Body of pancreas (tissue), 4 donors: ENCODE measurements around the gene TMEM52. TPM values are rescaled to one million over a fixed set of nuclear protein-coding genes. Genes with fewer than 3 reads are reported as not detected.

ENCODE experiments used
- ATAC-seq: fragments of 150-250 bp; one replicate; pipeline ENCODE4 v1.9.1; 2016
- DNase-seq, 4 donors: peaks; one replicate each; pipeline ENCODE4 v3.0.0-alpha.2; 2019
- H3K27ac ChIP-seq, 4 donors: fragments of 200-600 bp; sonication (generic); 1 replicate in 3 of 4; 2 replicates in 1 of 4; pipeline versions ENCODE4 v1.5.1 to v1.6.1; 2016 to 2019; ENCODE audit warnings: mild to moderate bottlenecking in 1 of 4, mixed read lengths in 1 of 4, moderate library complexity in 1 of 4
- H3K27me3 ChIP-seq, 2 donors: fragments of 200-600 bp; sonication (generic); one replicate each; pipeline ENCODE4 v1.6.0; 2016; ENCODE audit warnings: mild to moderate bottlenecking in 1 of 2
- H3K36me3 ChIP-seq, 2 donors: fragments of 200-600 bp; sonication (generic); replicated peaks in 1 of 2; 2 replicates each; pipeline ENCODE4 v1.5.1; 2016; ENCODE audit warnings: low read depth in 2 of 2; ENCODE audit not compliant: insufficient read depth in 1 of 2
- H3K4me1 ChIP-seq: fragments of 200-600 bp; sonication (generic); one replicate; pipeline ENCODE4 v1.6.0; 2016
- H3K4me3 ChIP-seq, 2 donors: fragments of 200-600 bp; sonication (generic); 1 replicate in 1 of 2; 2 replicates in 1 of 2; pipeline ENCODE4 v1.5.1; 2016 to 2019
- H3K9me3 ChIP-seq, 3 donors: fragments of 200-600 bp; sonication (generic); 1 replicate in 2 of 3; 2 replicates in 1 of 3; pipeline ENCODE4 v1.5.1; 2016
- POLR2A ChIP-seq, 3 donors: fragments of 450-650 bp; IDR thresholded peaks; one replicate each; pipeline ENCODE4 v1.6.1; 2016; ENCODE audit warnings: antibody characterized with exemption in 3 of 3, mild to moderate bottlenecking in 2 of 3
- WGBS, 2 donors: methylation state at CpG; one replicate each; pipeline ENCODE4 v1.1.5; 2017; 5-methylcytosine and 5-hydroxymethylcytosine counted together
- intact Hi-C: fragments of 100-400 bp; cut with DNase I; formaldehyde crosslinking; loops from one replicate; pipeline ENCODE4 v1.15.1; 2023
- total RNA-seq, 2 donors: library from RNA; depleted of rRNA; stranded (reverse); fragments of >200 nt; gene quantifications; one replicate each; pipeline ENCODE4 v1.1.0, GENCODE V29; 2016
- TF ChIP-seq, protein P1 (sequence below), 7 experiments: fragments of 450-650 bp in 4 of 7; fragments of 200-600 bp in 3 of 7; sonication (generic) in 3 of 7; IDR thresholded peaks; one replicate each; pipeline ENCODE4 v1.5.1; 2016 to 2019; ENCODE audit warnings: antibody characterized with exemption in 7 of 7

Gene TMEM52
- total RNA-seq, 2 donors from 2014 or later = 65.6 to 107 TPM

DNA sequence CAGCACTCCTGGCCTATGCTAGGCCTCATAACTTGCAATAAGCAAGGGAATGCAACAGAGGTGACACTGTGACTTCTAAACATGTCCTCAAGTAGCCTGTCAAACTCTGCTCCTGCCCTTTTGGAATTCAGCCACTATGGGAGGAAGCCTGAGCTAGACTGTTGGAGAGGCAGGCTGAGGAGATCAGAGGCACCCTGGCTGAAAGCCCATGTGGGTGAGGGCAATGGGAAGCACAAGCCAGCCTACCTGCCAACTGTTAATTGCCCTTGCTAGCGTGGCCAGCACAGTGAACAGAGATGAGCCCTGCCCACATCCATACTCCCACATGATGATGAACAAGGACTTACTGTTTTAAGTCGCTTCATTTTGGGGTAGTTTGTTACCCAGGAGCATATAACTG lies 45.9 kb downstream of the TMEM52 start:
- Histone ChIP-seq H3K27me3 (no peaks in the 10 kb centered on the region), H3K4me3 (no peak overlapping the region), H3K27ac (no peak overlapping the region), H3K9me3 (no peaks in the 10 kb centered on the region), H3K4me1 (peaks cover 32% of the 10 kb centered on the region), H3K36me3 (no peaks in the 10 kb centered on the region)
- ATAC-seq (peak; percentile 21), DNase-seq (peak in 3 of 4 donors; percentile 30 to 55 (median 48))
- 73% methylated on average over 2 of the region's 2 CpGs; no CpG with 5 or more reads in 1 of the 2 donors for WGBS, 2 donors
- intact Hi-C loops = no loop called here
- TF ChIP-seq, protein P1, sequence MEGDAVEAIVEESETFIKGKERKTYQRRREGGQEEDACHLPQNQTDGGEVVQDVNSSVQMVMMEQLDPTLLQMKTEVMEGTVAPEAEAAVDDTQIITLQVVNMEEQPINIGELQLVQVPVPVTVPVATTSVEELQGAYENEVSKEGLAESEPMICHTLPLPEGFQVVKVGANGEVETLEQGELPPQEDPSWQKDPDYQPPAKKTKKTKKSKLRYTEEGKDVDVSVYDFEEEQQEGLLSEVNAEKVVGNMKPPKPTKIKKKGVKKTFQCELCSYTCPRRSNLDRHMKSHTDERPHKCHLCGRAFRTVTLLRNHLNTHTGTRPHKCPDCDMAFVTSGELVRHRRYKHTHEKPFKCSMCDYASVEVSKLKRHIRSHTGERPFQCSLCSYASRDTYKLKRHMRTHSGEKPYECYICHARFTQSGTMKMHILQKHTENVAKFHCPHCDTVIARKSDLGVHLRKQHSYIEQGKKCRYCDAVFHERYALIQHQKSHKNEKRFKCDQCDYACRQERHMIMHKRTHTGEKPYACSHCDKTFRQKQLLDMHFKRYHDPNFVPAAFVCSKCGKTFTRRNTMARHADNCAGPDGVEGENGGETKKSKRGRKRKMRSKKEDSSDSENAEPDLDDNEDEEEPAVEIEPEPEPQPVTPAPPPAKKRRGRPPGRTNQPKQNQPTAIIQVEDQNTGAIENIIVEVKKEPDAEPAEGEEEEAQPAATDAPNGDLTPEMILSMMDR (IDR thresholded peaks at IDR 0.05) = no peak
- TF ChIP-seq POLR2A (IDR thresholded peaks at IDR 0.05) = no peak

DNA sequence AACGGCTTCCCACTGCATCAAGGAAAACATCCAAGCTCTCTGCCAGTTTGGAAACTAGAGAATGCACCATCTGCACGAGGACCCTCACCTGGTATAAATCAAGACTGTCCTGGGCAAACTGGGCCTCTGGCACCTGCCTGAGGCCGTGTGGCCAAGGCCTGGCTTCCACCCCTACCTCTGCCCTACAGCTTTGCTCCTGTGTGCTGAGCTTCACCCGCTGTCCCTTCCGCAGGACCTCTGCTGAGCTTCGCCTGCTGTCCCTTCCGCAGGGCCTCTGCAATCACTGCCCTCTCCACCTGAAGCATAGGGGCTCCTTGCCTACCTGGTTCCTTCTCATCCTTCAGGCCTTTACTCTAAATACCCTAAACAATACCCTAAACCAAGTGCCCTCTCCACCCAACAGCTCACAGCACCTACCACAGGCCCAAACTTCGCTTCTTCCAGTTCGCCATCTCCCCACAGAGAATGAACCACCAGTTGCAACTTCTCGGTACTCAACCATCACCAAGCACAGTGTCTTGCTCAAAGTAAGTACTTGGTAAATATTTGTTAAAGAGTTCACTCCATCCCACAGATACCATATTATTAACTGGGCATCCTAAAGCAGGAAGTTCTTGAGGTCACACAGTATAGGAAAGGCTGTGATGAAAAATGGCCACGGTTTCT lies 46.6 kb downstream of the TMEM52 start:
- 85 to 88% methylated on average over 10 to 11 of the region's 11 CpGs for WGBS, 2 donors
- Histone ChIP-seq H3K27ac (no peak overlapping the region), H3K36me3 (no peaks in the 10 kb centered on the region), H3K4me1 (peaks cover 32% of the 10 kb centered on the region), H3K9me3 (no peaks in the 10 kb centered on the region), H3K27me3 (no peaks in the 10 kb centered on the region), H3K4me3 (no peak overlapping the region)
- DNase-seq (no peak), ATAC-seq (no peak)
- intact Hi-C loops = no loop called here
- no peak for TF ChIP-seq POLR2A (IDR thresholded peaks at IDR 0.05)
- TF ChIP-seq, protein P1 (IDR thresholded peaks at IDR 0.05) = no peak

DNA sequence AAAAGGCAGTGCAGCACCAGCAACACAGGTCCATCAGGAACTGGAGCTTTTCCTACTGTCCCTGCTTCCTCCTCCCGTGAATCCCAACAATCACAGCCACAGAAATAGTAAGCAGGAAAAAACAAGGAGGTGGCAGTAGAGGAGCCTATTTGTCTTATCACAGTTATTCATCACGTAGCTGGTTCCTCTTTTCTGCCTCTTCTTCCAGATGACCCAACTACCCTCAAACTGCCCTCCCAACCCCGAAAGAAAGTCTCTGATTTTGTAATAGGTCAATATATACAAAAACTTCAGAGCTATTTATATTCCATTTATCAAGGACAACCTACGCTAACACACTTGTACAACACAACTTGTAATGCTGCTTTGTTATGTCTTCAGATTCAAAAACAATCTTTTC lies 49.6 kb downstream of the TMEM52 start:
- no peak overlapping the region for H3K27ac ChIP-seq
- H3K36me3 ChIP-seq = no peaks in the 10 kb centered on the region
- ATAC-seq (no peak), DNase-seq (no peak)
- WGBS, 2 donors = 28 to 29% methylated on average over 4 of the region's 4 CpGs
- intact Hi-C loops = no loop called here
- H3K4me1 ChIP-seq = peaks cover 32% of the 10 kb centered on the region
- no peak for TF ChIP-seq POLR2A (IDR thresholded peaks at IDR 0.05)
- no peaks in the 10 kb centered on the region for H3K9me3 ChIP-seq
- no peaks in the 10 kb centered on the region for H3K27me3 ChIP-seq
- no peak overlapping the region for H3K4me3 ChIP-seq

Other genes with a start within 250 kb of the TMEM52 start
- gene SLC35E2B, start 226.5 kb downstream of the TMEM52 start, total RNA-seq = 10 to 100 TPM; 30.6 to 56.7 TPM
- gene CDK11A, start 194.9 kb downstream of the TMEM52 start, total RNA-seq = 10 to 100 TPM; 35.8 to 38.9 TPM
- 10 to 100 TPM; 51.7 to 56.3 TPM for gene NADK, start 140.8 kb downstream of the TMEM52 start, total RNA-seq
- 10 to 100 TPM; 71.3 to 79.1 TPM for gene GNB1, start 28.2 kb downstream of the TMEM52 start, total RNA-seq
- gene CALML6, start 4.0 kb downstream of the TMEM52 start, total RNA-seq = 1 to 10 TPM; 1.0 to 4.3 TPM
- under 1 TPM in 1 of 2 donors, not detected in 1; under 0.01 TPM for gene CFAP74, start 84.5 kb upstream of the TMEM52 start, total RNA-seq
- gene GABRD, start 100.1 kb upstream of the TMEM52 start, total RNA-seq = not detected
- 10 to 100 TPM in 1 of 2 donors, 1 to 10 TPM in 1; 9.6 to 10.9 TPM for gene PRKCZ, start 131.1 kb upstream of the TMEM52 start, total RNA-seq